Panc1 (cell line): Measurements from ENCODE around the gene SART1. TPM values are rescaled to one million over a fixed set of nuclear protein-coding genes. Genes with fewer than 3 reads are reported as not detected.

Experiments used
- ATAC-seq: fragments of 200-7000 bp; cut with Tn5 transposase; 2 replicates; pipeline ENCODE4 v1.9.1; 2020; ENCODE audit warnings: mild to moderate bottlenecking, moderate library complexity
- BruUV-seq: library from RNA; stranded (reverse); fragments of 400-500 nt; replicated peaks from 2 replicates; lab custom pipeline; 2021; lab: Mats Ljungman, UMichigan
- CTCF ChIA-PET: fragments of 300-600 bp; sonication (Branson Sonifier 250); formaldehyde crosslinking; loops from one replicate; lab custom pipeline; 2022; ENCODE audit warnings: antibody characterized with exemption; lab: Charles Lee
- POLR2A ChIA-PET: fragments of 300-600 bp; sonication (Branson Sonifier 250); formaldehyde crosslinking; loops from one replicate; lab custom pipeline; 2022; ENCODE audit warnings: antibody characterized with exemption; lab: Charles Lee
- DNase-seq: peaks from one replicate; pipeline ENCODE4 v3.0.0-alpha.2; 2010; ENCODE audit warnings: low read depth, low spot score
- H3K27ac ChIP-seq: 2 replicates; pipeline ENCODE4 v1.5.1; 2011; ENCODE audit warnings: mild to moderate bottlenecking, low read length, inconsistent platforms
- H3K27me3 ChIP-seq: fragments of 200-500 bp; sonication (Bioruptor generic); 2 replicates; pipeline ENCODE4 v1.6.0; 2014; ENCODE audit warnings: low read length, inconsistent platforms; ENCODE audit not compliant: control insufficient read depth, insufficient read depth
- H3K36me3 ChIP-seq: fragments of 200-500 bp; sonication (Bioruptor generic); 2 replicates; pipeline ENCODE4 v1.5.1; 2014; ENCODE audit warnings: inconsistent platforms, mild to moderate bottlenecking, low read length, moderate library complexity; ENCODE audit not compliant: control insufficient read depth, insufficient read depth
- H3K4me1 ChIP-seq: 2 replicates; pipeline ENCODE4 v1.5.1; 2011; ENCODE audit warnings: inconsistent platforms, mild to moderate bottlenecking, low read length, moderate library complexity; ENCODE audit not compliant: control insufficient read depth, insufficient read depth
- H3K4me3 ChIP-seq, 2 experiments: 2 replicates each; pipeline ENCODE4 v1.5.1; 2011 to 2012; ENCODE audit warnings: low read depth in 2 of 2, low read length in 2 of 2, mild to moderate bottlenecking in 2 of 2, inconsistent platforms in 1 of 2, moderate library complexity in 1 of 2
- H3K9me3 ChIP-seq: fragments of 200-500 bp; sonication (Bioruptor generic); 2 replicates; pipeline ENCODE4 v1.5.1; 2014; ENCODE audit warnings: low read depth, mild to moderate bottlenecking, inconsistent platforms, low read length, moderate library complexity; ENCODE audit not compliant: control insufficient read depth, insufficient read depth
- POLR2AphosphoS5 ChIP-seq: IDR thresholded peaks from 2 replicates; pipeline ENCODE4 v1.6.1; 2012; ENCODE audit warnings: mild to moderate bottlenecking, low read depth, low read length, moderate library complexity
- SIN3A ChIP-seq: IDR thresholded peaks from 2 replicates; pipeline ENCODE4 v1.6.1; 2012; ENCODE audit warnings: low read depth, mild to moderate bottlenecking, low read length, moderate library complexity, borderline replicate concordance; ENCODE audit not compliant: insufficient read depth
- TCF7L2 ChIP-seq: IDR thresholded peaks from 2 replicates; pipeline ENCODE4 v1.6.1; 2011; ENCODE audit warnings: mild to moderate bottlenecking, low read depth, low read length, inconsistent platforms
- in situ Hi-C: cut with HindIII; loops from 2 replicates; pipeline ENCODE4 v1.10.0; 2016; ENCODE audit warnings: low sequenced_read_pairs, low pct_unique_long_range_greater_than_20kb
- intact Hi-C: fragments of 100-400 bp; cut with micrococcal nuclease; formaldehyde crosslinking; loops from one replicate; pipeline ENCODE4 v1.10.0; 2022; ENCODE audit not compliant: unreplicated experiment
- total RNA-seq: library from RNA; stranded (reverse); gene quantifications from one replicate; pipeline ENCODE4 v1.2.1, GENCODE V29; 2021; ENCODE audit not compliant: unreplicated experiment
- TF ChIP-seq, protein P1 (sequence below): fragments of 450-650 bp; IDR thresholded peaks from 2 replicates; pipeline ENCODE4 v1.5.1; 2017; ENCODE audit warnings: mild to moderate bottlenecking
- TF ChIP-seq, protein P2 (sequence below), 2 experiments: IDR thresholded peaks; 2 replicates each; pipeline ENCODE4 v1.6.1; 2011 to 2012; ENCODE audit warnings: low read depth in 2 of 2, control low read depth in 1 of 2, low read length in 1 of 2, mild to moderate bottlenecking in 1 of 2, moderate library complexity in 1 of 2; ENCODE audit not compliant: insufficient read depth in 1 of 2

SART1 gene
- total RNA-seq, 1 experiment from 2014 or later: 76.4 TPM

DNA sequence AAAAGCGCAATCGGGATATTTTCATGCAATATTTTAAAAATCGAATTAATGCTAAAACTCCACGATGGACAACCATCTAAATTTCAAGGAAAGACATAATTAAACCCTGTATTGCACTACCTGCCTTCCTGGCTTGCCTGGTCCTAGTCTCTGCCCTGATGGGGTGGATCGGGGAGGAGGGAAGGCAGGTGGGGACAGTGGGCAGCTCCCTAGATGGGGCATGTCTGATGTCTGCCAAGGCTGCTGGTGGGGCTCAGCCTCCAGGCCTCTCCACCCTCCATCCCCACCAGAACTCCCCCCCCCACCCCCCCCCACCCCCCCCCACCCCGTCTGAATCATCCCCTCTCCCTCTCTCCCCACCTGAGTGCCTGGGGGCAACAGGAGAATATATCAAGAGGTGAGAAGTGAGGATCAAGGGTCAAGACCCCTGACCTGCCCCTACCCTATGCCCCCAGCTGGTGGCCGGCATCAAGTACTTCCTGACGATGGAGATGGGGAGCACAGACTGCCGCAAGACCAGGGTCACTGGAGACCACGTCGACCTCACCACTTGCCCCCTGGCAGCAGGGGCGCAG is 50.9 kb downstream of the SART1 start:
- TF ChIP-seq TCF7L2 (no peak), POLR2AphosphoS5 (no peak), SIN3A (no peak)
- TF ChIP-seq, protein P1, sequence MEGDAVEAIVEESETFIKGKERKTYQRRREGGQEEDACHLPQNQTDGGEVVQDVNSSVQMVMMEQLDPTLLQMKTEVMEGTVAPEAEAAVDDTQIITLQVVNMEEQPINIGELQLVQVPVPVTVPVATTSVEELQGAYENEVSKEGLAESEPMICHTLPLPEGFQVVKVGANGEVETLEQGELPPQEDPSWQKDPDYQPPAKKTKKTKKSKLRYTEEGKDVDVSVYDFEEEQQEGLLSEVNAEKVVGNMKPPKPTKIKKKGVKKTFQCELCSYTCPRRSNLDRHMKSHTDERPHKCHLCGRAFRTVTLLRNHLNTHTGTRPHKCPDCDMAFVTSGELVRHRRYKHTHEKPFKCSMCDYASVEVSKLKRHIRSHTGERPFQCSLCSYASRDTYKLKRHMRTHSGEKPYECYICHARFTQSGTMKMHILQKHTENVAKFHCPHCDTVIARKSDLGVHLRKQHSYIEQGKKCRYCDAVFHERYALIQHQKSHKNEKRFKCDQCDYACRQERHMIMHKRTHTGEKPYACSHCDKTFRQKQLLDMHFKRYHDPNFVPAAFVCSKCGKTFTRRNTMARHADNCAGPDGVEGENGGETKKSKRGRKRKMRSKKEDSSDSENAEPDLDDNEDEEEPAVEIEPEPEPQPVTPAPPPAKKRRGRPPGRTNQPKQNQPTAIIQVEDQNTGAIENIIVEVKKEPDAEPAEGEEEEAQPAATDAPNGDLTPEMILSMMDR: no peak
- intact Hi-C loops (no loop called here), in situ Hi-C loops (no loop called here)
- Histone ChIP-seq H3K4me1 (peaks cover 31% of the 10 kb centered on the region), H3K9me3 (no peaks in the 10 kb centered on the region), H3K36me3 (no peaks in the 10 kb centered on the region), H3K27me3 (no peaks in the 10 kb centered on the region), H3K27ac (no peak overlapping the region), H3K4me3 (no peak overlapping the region)
- ChIA-PET CTCF (interaction anchor here (1.0 kb wide), 1 partner anchor 39 kb away, joined by 3 read pairs; no protein-coding TSS in a partner anchor), POLR2A (no interaction called here)
- DNase-seq (no peak), ATAC-seq (no peak)
- no TSS peak for BruUV-seq

- BruUV-seq: no TSS peak
- Histone ChIP-seq H3K4me3 (no peak overlapping the region), H3K9me3 (no peaks in the 10 kb centered on the region), H3K4me1 (peaks cover 27% of the 10 kb centered on the region), H3K27ac (no peak overlapping the region), H3K36me3 (no peaks in the 10 kb centered on the region), H3K27me3 (no peaks in the 10 kb centered on the region)
- in situ Hi-C loops (no loop called here), intact Hi-C loops (no loop called here)
- TF ChIP-seq, protein P1: no peak
- TF ChIP-seq, protein P2, sequence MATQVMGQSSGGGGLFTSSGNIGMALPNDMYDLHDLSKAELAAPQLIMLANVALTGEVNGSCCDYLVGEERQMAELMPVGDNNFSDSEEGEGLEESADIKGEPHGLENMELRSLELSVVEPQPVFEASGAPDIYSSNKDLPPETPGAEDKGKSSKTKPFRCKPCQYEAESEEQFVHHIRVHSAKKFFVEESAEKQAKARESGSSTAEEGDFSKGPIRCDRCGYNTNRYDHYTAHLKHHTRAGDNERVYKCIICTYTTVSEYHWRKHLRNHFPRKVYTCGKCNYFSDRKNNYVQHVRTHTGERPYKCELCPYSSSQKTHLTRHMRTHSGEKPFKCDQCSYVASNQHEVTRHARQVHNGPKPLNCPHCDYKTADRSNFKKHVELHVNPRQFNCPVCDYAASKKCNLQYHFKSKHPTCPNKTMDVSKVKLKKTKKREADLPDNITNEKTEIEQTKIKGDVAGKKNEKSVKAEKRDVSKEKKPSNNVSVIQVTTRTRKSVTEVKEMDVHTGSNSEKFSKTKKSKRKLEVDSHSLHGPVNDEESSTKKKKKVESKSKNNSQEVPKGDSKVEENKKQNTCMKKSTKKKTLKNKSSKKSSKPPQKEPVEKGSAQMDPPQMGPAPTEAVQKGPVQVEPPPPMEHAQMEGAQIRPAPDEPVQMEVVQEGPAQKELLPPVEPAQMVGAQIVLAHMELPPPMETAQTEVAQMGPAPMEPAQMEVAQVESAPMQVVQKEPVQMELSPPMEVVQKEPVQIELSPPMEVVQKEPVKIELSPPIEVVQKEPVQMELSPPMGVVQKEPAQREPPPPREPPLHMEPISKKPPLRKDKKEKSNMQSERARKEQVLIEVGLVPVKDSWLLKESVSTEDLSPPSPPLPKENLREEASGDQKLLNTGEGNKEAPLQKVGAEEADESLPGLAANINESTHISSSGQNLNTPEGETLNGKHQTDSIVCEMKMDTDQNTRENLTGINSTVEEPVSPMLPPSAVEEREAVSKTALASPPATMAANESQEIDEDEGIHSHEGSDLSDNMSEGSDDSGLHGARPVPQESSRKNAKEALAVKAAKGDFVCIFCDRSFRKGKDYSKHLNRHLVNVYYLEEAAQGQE (IDR thresholded peaks at IDR 0.05; ENCODE audit: insufficient read depth in 1 of 2, low read depth in 2 of 2, low read length in 1 of 2): peak; percentile 80
- ATAC-seq: no peak
- ChIA-PET POLR2A (no interaction called here), CTCF (interaction anchor here (1.0 kb wide), 1 partner anchor 38 kb away, joined by 3 read pairs; no protein-coding TSS in a partner anchor)
- no peak for DNase-seq
Measured at GRCh38 chr11:66012946-66013761, 51.6 kb downstream of the SART1 start.
